Ishikawa (cell line): ENCODE results near the gene PRRG3.

ENCODE experiments used
- CEBPB ChIP-seq: IDR thresholded peaks from 2 replicates; pipeline ENCODE4 v1.6.1; 2012
- CREB1 ChIP-seq: IDR thresholded peaks from 2 replicates; pipeline ENCODE4 v1.6.1; 2012; ENCODE audit warnings: low read depth
- EP300 ChIP-seq: IDR thresholded peaks from 2 replicates; pipeline ENCODE4 v1.6.1; 2012; ENCODE audit warnings: borderline replicate concordance
- MAX ChIP-seq: IDR thresholded peaks from 2 replicates; pipeline ENCODE4 v1.6.1; 2012
- NFIC ChIP-seq: IDR thresholded peaks from 2 replicates; pipeline ENCODE4 v1.6.1; 2012
- RAD21 ChIP-seq: IDR thresholded peaks from 2 replicates; pipeline ENCODE4 v1.6.1; 2012; ENCODE audit warnings: low read depth
- REST ChIP-seq: IDR thresholded peaks from 2 replicates; pipeline ENCODE4 v1.6.1; 2012; ENCODE audit warnings: low read depth, mild to moderate bottlenecking
- TCF12 ChIP-seq: IDR thresholded peaks from 2 replicates; pipeline ENCODE4 v1.6.1; 2012; ENCODE audit warnings: low read depth
- TEAD4 ChIP-seq: IDR thresholded peaks from 2 replicates; pipeline ENCODE4 v1.6.1; 2012

- TF ChIP-seq RAD21: no peak
- no peak for TF ChIP-seq EP300
- TF ChIP-seq CREB1: no peak
- no peak for TF ChIP-seq CEBPB
- no peak for TF ChIP-seq TCF12
- no peak for TF ChIP-seq NFIC
- TF ChIP-seq MAX: no peak
- TF ChIP-seq TEAD4: no peak
- TF ChIP-seq REST: no peak
Measured at GRCh38 chrX:151741606-151742005, 46.3 kb downstream of the PRRG3 start.
